Measurements from ENCODE around the gene TRIM46. TPM values are rescaled to one million over a fixed set of nuclear protein-coding genes. Genes with fewer than 3 reads are reported as not detected.
A peak's percentile ranks its signal among the peaks of the same experiment; 100 is the strongest.

Gene TRIM46
- total RNA-seq, 5 donors from 2014 or later (not counting 1 experiment from before 2014, with no cell fraction given) = 5.1 to 12.2 (median 9.8) TPM

- H3K27me3 Mint-ChIP-seq = peaks cover 0 to 22% of the 10 kb centered on the region in 2 donors
- H3K4me3 ChIP-seq (ENCODE audit: control insufficient read depth in 1 of 2, extremely low read depth in 1 of 2, low read length in 1 of 2) = peak overlapping the region; percentile 49 to 77
These were observed 47.0 kb upstream of the TRIM46 start for GRCh38 chr1:155126556-155127104.

GRCh38 chr1:155127105-155127966, 46.3 kb upstream of the TRIM46 start, which contains the start of gene EFNA1:
EFNA1 (plus strand) TSS chr1:155127876; CDS start chr1:155127978, 102 bp downstream.
- under 1% methylated on average over 60 of the region's 76 CpGs for WGBS (ENCODE audit: insufficient coverage)
- Mint-ChIP-seq H3K4me1 (peaks cover 37 to 42% (median 42%) of the 10 kb centered on the region in 3 donors), H3K9me3 (no peaks in the 10 kb centered on the region), H3K4me3 (peak within 1 kb of the TSS; percentile 82 to 84 (median 83)), H3K27ac (peak within 1 kb of the TSS; percentile 80 to 89), H3K36me3 (no peaks in the 10 kb centered on the region), H3K27me3 (peaks cover 0 to 22% of the 10 kb centered on the region in 2 donors)
- ChIA-PET POLR2A (no interaction called here), CTCF (interaction anchor here in 1 of 2 donors (1.3 kb wide), 1 partner anchor 10 kb away, joined by 4 read pairs; no protein-coding TSS in a partner anchor)
- H3K4me3 ChIP-seq (ENCODE audit: control insufficient read depth in 1 of 2, extremely low read depth in 1 of 2, low read length in 1 of 2) = peak within 1 kb of the TSS; percentile 49 to 77
- ATAC-seq (replicated peaks in 1 of 4) (peak; percentile 52 to 72 (median 60)), DNase-seq (peak in 17 of 35 experiments; percentile 8 to 60 (median 29))
- peaks cover 0 to 57% of the 10 kb centered on the region in 2 experiments for H3K27me3 ChIP-seq (replicated peaks in 1 of 2; ENCODE audit: control insufficient read depth in 2 of 2, extremely low read depth in 1 of 2, insufficient read depth in 2 of 2, low read length in 1 of 2)
- H3K27ac ChIP-seq (ENCODE audit: low read length) = peak within 1 kb of the TSS; percentile 16
- no peaks in the 10 kb centered on the region for H3K9me3 ChIP-seq
- peaks cover 11 to 42% of the 10 kb centered on the region in 2 experiments for H3K4me1 ChIP-seq (ENCODE audit: control insufficient read depth in 1 of 2, extremely low read depth in 1 of 2, insufficient read depth in 2 of 2, low read length in 2 of 2)
- H3K36me3 ChIP-seq (ENCODE audit: control insufficient read depth in 2 of 2, extremely low read depth in 1 of 2, insufficient read depth in 1 of 2, low read length in 1 of 2) = no peaks in the 10 kb centered on the region

More at GRCh38 chr1:155126556-155127104, 47.0 kb upstream of the TRIM46 start:
- Mint-ChIP-seq H3K4me1 (peaks cover 37 to 42% (median 42%) of the 10 kb centered on the region in 3 donors), H3K36me3 (no peaks in the 10 kb centered on the region), H3K27ac (no peak overlapping the region), H3K9me3 (no peaks in the 10 kb centered on the region), H3K4me3 (peak overlapping the region; percentile 82 to 84 (median 83))
- ChIA-PET CTCF (interaction anchor here in 1 of 2 donors (0.6 kb wide), 2 partner anchors 10 to 680 kb away, joined by 4 to 6 read pairs; no protein-coding TSS in a partner anchor), POLR2A (no interaction called here)
- peaks cover 11 to 42% of the 10 kb centered on the region in 2 experiments for H3K4me1 ChIP-seq (ENCODE audit: control insufficient read depth in 1 of 2, extremely low read depth in 1 of 2, insufficient read depth in 2 of 2, low read length in 2 of 2)
- H3K27me3 ChIP-seq (replicated peaks in 1 of 2; ENCODE audit: control insufficient read depth in 2 of 2, extremely low read depth in 1 of 2, insufficient read depth in 2 of 2, low read length in 1 of 2) = peaks cover 0 to 57% of the 10 kb centered on the region in 2 experiments
- ATAC-seq (replicated peaks in 1 of 4) (peak; percentile 57 to 75 (median 58)), DNase-seq (peak in 33 of 35 experiments; percentile 19 to 71 (median 41))
- WGBS (ENCODE audit: insufficient coverage) = 10% methylated on average over 26 of the region's 32 CpGs
- no peaks in the 10 kb centered on the region for H3K36me3 ChIP-seq (ENCODE audit: control insufficient read depth in 2 of 2, extremely low read depth in 1 of 2, insufficient read depth in 1 of 2, low read length in 1 of 2)
- no peaks in the 10 kb centered on the region for H3K9me3 ChIP-seq
- H3K27ac ChIP-seq (ENCODE audit: low read length) = no peak overlapping the region

GRCh38 chr1:155127967-155128754, 45.5 kb upstream of the TRIM46 start:
- whole genome bisulfite sequencing (ENCODE audit: insufficient coverage) = 3% methylated on average over 14 of the region's 17 CpGs
- H3K27ac Mint-ChIP-seq = peak overlapping the region; percentile 80 to 89

GRCh38 chr1:155128755-155129473, 44.7 kb upstream of the TRIM46 start:
- DNase-seq (peak in 4 of 35 experiments; percentile 10 to 30 (median 17)), ATAC-seq (replicated peaks in 1 of 4) (peak in 2 of 4 experiments; percentile 32 to 33)
- peak overlapping the region; percentile 49 to 62 for H3K4me3 ChIP-seq (ENCODE audit: control insufficient read depth in 1 of 2, extremely low read depth in 1 of 2, low read length in 1 of 2)
- peak overlapping the region; percentile 74 to 82 (median 78) for H3K4me3 Mint-ChIP-seq
- 9% methylated on average over 4 of the region's 14 CpGs for WGBS (ENCODE audit: insufficient coverage)
- H3K9me3 ChIP-seq = no peaks in the 10 kb centered on the region
- peaks cover 11 to 42% of the 10 kb centered on the region in 2 experiments for H3K4me1 ChIP-seq (ENCODE audit: control insufficient read depth in 1 of 2, extremely low read depth in 1 of 2, insufficient read depth in 2 of 2, low read length in 2 of 2)
- CTCF ChIA-PET = interaction anchor here (0.6 to 1.0 kb wide), 4 partner anchors 36 to 44 kb away, joined by 3 to 6 read pairs (median 4); partner anchors contain the start of gene KRTCAP2 (in 2 of the 2)
- peak overlapping the region; percentile 29 for H3K27ac ChIP-seq (ENCODE audit: low read length)
- H3K27ac Mint-ChIP-seq = peak overlapping the region; percentile 80 to 89
- H3K36me3 ChIP-seq (ENCODE audit: control insufficient read depth in 2 of 2, extremely low read depth in 1 of 2, insufficient read depth in 1 of 2, low read length in 1 of 2) = no peaks in the 10 kb centered on the region
- no peaks in the 10 kb centered on the region for H3K9me3 Mint-ChIP-seq
- POLR2A ChIA-PET = no interaction called here
- peaks cover 37 to 42% (median 42%) of the 10 kb centered on the region in 3 donors for H3K4me1 Mint-ChIP-seq
- H3K36me3 Mint-ChIP-seq = no peaks in the 10 kb centered on the region
- peaks cover 0 to 57% of the 10 kb centered on the region in 2 experiments for H3K27me3 ChIP-seq (replicated peaks in 1 of 2; ENCODE audit: control insufficient read depth in 2 of 2, extremely low read depth in 1 of 2, insufficient read depth in 2 of 2, low read length in 1 of 2)
- peaks cover 0 to 22% of the 10 kb centered on the region in 2 donors for H3K27me3 Mint-ChIP-seq

More at GRCh38 chr1:155127967-155128754, 45.5 kb upstream of the TRIM46 start:
- H3K4me3 Mint-ChIP-seq = peak overlapping the region; percentile 74 to 82 (median 78)
- Histone ChIP-seq H3K27me3 (replicated peaks in 1 of 2; ENCODE audit: control insufficient read depth in 2 of 2, extremely low read depth in 1 of 2, insufficient read depth in 2 of 2, low read length in 1 of 2) (peaks cover 0 to 57% of the 10 kb centered on the region in 2 experiments), H3K36me3 (ENCODE audit: control insufficient read depth in 2 of 2, extremely low read depth in 1 of 2, insufficient read depth in 1 of 2, low read length in 1 of 2) (no peaks in the 10 kb centered on the region), H3K4me1 (ENCODE audit: control insufficient read depth in 1 of 2, extremely low read depth in 1 of 2, insufficient read depth in 2 of 2, low read length in 2 of 2) (peaks cover 11 to 42% of the 10 kb centered on the region in 2 experiments), H3K9me3 (no peaks in the 10 kb centered on the region), H3K27ac (ENCODE audit: low read length) (peak overlapping the region; percentile 16), H3K4me3 (ENCODE audit: control insufficient read depth in 1 of 2, extremely low read depth in 1 of 2, low read length in 1 of 2) (peak overlapping the region; percentile 49 to 62)
- DNase-seq (peak in 1 of 35 experiments; percentile 35), ATAC-seq (replicated peaks in 1 of 4) (no peak)
- ChIA-PET POLR2A (no interaction called here), CTCF (interaction anchor here (0.6 to 1.3 kb wide), 6 partner anchors 11 to 45 kb away, joined by 3 to 6 read pairs (median 4); partner anchors contain the start of gene KRTCAP2 (in 2 of the 2))
- H3K27me3 Mint-ChIP-seq = peaks cover 0 to 22% of the 10 kb centered on the region in 2 donors
- no peaks in the 10 kb centered on the region for H3K36me3 Mint-ChIP-seq
- peaks cover 37 to 42% (median 42%) of the 10 kb centered on the region in 3 donors for H3K4me1 Mint-ChIP-seq
- no peaks in the 10 kb centered on the region for H3K9me3 Mint-ChIP-seq

GRCh38 chr1:155130272-155131006, 43.2 kb upstream of the TRIM46 start:
- ChIA-PET CTCF (interaction anchor here (0.5 to 1.0 kb wide), 7 partner anchors 13 to 1593 kb away, joined by 3 to 7 read pairs (median 3); partner anchors contain the start of genes ADAM15 (in 1 of the 2) and KRTCAP2 (in 1 of the 2)), POLR2A (interaction anchor here in 1 of 2 donors (0.5 to 0.6 kb wide), 2 partner anchors 20 to 24 kb away, joined by 3 to 4 read pairs; no protein-coding TSS in a partner anchor)
- H3K9me3 ChIP-seq = no peaks in the 10 kb centered on the region
- peaks cover 0 to 21% of the 10 kb centered on the region in 2 donors for H3K27me3 Mint-ChIP-seq
- peak overlapping the region; percentile 81 to 89 for H3K27ac Mint-ChIP-seq
- DNase-seq = no peak
- no peak overlapping the region for H3K27ac ChIP-seq (ENCODE audit: low read length)
- no peak overlapping the region for H3K4me3 ChIP-seq (ENCODE audit: control insufficient read depth in 1 of 2, extremely low read depth in 1 of 2, low read length in 1 of 2)
- H3K9me3 Mint-ChIP-seq = no peaks in the 10 kb centered on the region
- H3K36me3 Mint-ChIP-seq = no peaks in the 10 kb centered on the region
- H3K4me1 Mint-ChIP-seq = peaks cover 47 to 51% (median 51%) of the 10 kb centered on the region in 3 donors
- ATAC-seq (replicated peaks in 1 of 4) = no peak
- H3K36me3 ChIP-seq (ENCODE audit: control insufficient read depth in 2 of 2, extremely low read depth in 1 of 2, insufficient read depth in 1 of 2, low read length in 1 of 2) = no peaks in the 10 kb centered on the region
- WGBS (ENCODE audit: insufficient coverage) = 61% methylated on average over 2 of the region's 6 CpGs
- H3K4me1 ChIP-seq (ENCODE audit: control insufficient read depth in 1 of 2, extremely low read depth in 1 of 2, insufficient read depth in 2 of 2, low read length in 2 of 2) = peaks cover 11 to 50% of the 10 kb centered on the region in 2 experiments
- peak overlapping the region in 1 of 3 donors; percentile 82 for H3K4me3 Mint-ChIP-seq
- peaks cover 0 to 47% of the 10 kb centered on the region in 2 experiments for H3K27me3 ChIP-seq (replicated peaks in 1 of 2; ENCODE audit: control insufficient read depth in 2 of 2, extremely low read depth in 1 of 2, insufficient read depth in 2 of 2, low read length in 1 of 2)

All from T-cell (primary cell).